ENCODE data around the gene NTRK1. TPM values are rescaled to one million over a fixed set of nuclear protein-coding genes. Genes with fewer than 3 reads are reported as not detected.

NTRK1 gene
- total RNA-seq, 1 donor from 2014 or later = not detected

GRCh38 chr1:156814571-156815260, 45.9 kb upstream of the NTRK1 start:
- peak overlapping the region; percentile 49 for H3K4me3 Mint-ChIP-seq (ENCODE audit: unreplicated experiment)
- DNase-seq (ENCODE audit: low spot score) = no peak
- H3K27ac Mint-ChIP-seq (ENCODE audit: unreplicated experiment) = no peak overlapping the region
- H3K36me3 Mint-ChIP-seq (ENCODE audit: low read depth) = no peaks in the 10 kb centered on the region
- TF ChIP-seq, protein P1, sequence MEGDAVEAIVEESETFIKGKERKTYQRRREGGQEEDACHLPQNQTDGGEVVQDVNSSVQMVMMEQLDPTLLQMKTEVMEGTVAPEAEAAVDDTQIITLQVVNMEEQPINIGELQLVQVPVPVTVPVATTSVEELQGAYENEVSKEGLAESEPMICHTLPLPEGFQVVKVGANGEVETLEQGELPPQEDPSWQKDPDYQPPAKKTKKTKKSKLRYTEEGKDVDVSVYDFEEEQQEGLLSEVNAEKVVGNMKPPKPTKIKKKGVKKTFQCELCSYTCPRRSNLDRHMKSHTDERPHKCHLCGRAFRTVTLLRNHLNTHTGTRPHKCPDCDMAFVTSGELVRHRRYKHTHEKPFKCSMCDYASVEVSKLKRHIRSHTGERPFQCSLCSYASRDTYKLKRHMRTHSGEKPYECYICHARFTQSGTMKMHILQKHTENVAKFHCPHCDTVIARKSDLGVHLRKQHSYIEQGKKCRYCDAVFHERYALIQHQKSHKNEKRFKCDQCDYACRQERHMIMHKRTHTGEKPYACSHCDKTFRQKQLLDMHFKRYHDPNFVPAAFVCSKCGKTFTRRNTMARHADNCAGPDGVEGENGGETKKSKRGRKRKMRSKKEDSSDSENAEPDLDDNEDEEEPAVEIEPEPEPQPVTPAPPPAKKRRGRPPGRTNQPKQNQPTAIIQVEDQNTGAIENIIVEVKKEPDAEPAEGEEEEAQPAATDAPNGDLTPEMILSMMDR (IDR thresholded peaks at IDR 0.05) = no peak
- H3K4me1 Mint-ChIP-seq (ENCODE audit: low read depth) = peaks cover 21% of the 10 kb centered on the region
- peaks cover 15% of the 10 kb centered on the region for H3K27me3 Mint-ChIP-seq (ENCODE audit: low read depth)
- H3K9me3 Mint-ChIP-seq (ENCODE audit: low read depth) = no peaks in the 10 kb centered on the region

GRCh38 chr1:156815307-156815826, 45.3 kb upstream of the NTRK1 start:
- H3K27ac Mint-ChIP-seq (ENCODE audit: unreplicated experiment) = peak overlapping the region; percentile 57
- no peak for DNase-seq (ENCODE audit: low spot score)
- no peak overlapping the region for H3K4me3 Mint-ChIP-seq (ENCODE audit: unreplicated experiment)
- TF ChIP-seq, protein P1 (IDR thresholded peaks at IDR 0.05) = no peak
- peaks cover 15% of the 10 kb centered on the region for H3K27me3 Mint-ChIP-seq (ENCODE audit: low read depth)
- no peaks in the 10 kb centered on the region for H3K36me3 Mint-ChIP-seq (ENCODE audit: low read depth)
- peaks cover 21% of the 10 kb centered on the region for H3K4me1 Mint-ChIP-seq (ENCODE audit: low read depth)
- H3K9me3 Mint-ChIP-seq (ENCODE audit: low read depth) = no peaks in the 10 kb centered on the region

- Mint-ChIP-seq H3K9me3 (ENCODE audit: low read depth) (peaks cover 5% of the 10 kb centered on the region), H3K4me1 (ENCODE audit: low read depth) (peaks cover 21% of the 10 kb centered on the region), H3K27ac (ENCODE audit: unreplicated experiment) (no peak overlapping the region), H3K27me3 (ENCODE audit: low read depth) (peaks cover 19% of the 10 kb centered on the region), H3K36me3 (ENCODE audit: low read depth) (no peaks in the 10 kb centered on the region), H3K4me3 (ENCODE audit: unreplicated experiment) (no peak overlapping the region)
- DNase-seq (ENCODE audit: low spot score) = no peak
- TF ChIP-seq, protein P1 (IDR thresholded peaks at IDR 0.05) = no peak
Measured at GRCh38 chr1:156815961-156816422, 44.7 kb upstream of the NTRK1 start.

- H3K4me1 Mint-ChIP-seq (ENCODE audit: low read depth) = peaks cover 21% of the 10 kb centered on the region
- peaks cover 5% of the 10 kb centered on the region for H3K9me3 Mint-ChIP-seq (ENCODE audit: low read depth)
- H3K4me3 Mint-ChIP-seq (ENCODE audit: unreplicated experiment) = no peak within 1 kb of the TSS
- no peak within 1 kb of the TSS for H3K27ac Mint-ChIP-seq (ENCODE audit: unreplicated experiment)
- no peaks in the 10 kb centered on the region for H3K36me3 Mint-ChIP-seq (ENCODE audit: low read depth)
- peaks cover 19% of the 10 kb centered on the region for H3K27me3 Mint-ChIP-seq (ENCODE audit: low read depth)
- TF ChIP-seq, protein P1 (IDR thresholded peaks at IDR 0.05) = no peak
- no peak for DNase-seq (ENCODE audit: low spot score)
Measured at GRCh38 chr1:156816561-156817328, 43.9 kb upstream of the NTRK1 start, which contains the start of gene SH2D2A. Gene SH2D2A (minus strand): TSS chr1:156816848. CDS start chr1:156816708, 140 bp downstream.

- peaks cover 5% of the 10 kb centered on the region for H3K9me3 Mint-ChIP-seq (ENCODE audit: low read depth)
- H3K27ac Mint-ChIP-seq (ENCODE audit: unreplicated experiment) = no peak overlapping the region
- TF ChIP-seq, protein P1 (IDR thresholded peaks at IDR 0.05) = no peak
- peaks cover 21% of the 10 kb centered on the region for H3K27me3 Mint-ChIP-seq (ENCODE audit: low read depth)
- no peak overlapping the region for H3K4me3 Mint-ChIP-seq (ENCODE audit: unreplicated experiment)
- no peaks in the 10 kb centered on the region for H3K36me3 Mint-ChIP-seq (ENCODE audit: low read depth)
- no peak for DNase-seq (ENCODE audit: low spot score)
- H3K4me1 Mint-ChIP-seq (ENCODE audit: low read depth) = peaks cover 5% of the 10 kb centered on the region
Measured at GRCh38 chr1:156821801-156822200, 38.9 kb upstream of the NTRK1 start.

Measured in chondrocyte (in vitro differentiated cells).